SK-N-SH treated with all-trans-retinoic acid at 6 μM for 48 hours (cell line): ENCODE results near the gene DNMBP.

Experiments
- ARNTL ChIP-seq: fragments of 450-650 bp; formaldehyde crosslinking; IDR thresholded peaks from 2 replicates; pipeline ENCODE4 v1.5.0; 2020; ENCODE audit warnings: low read depth, mild to moderate bottlenecking, moderate library complexity, borderline replicate concordance
- CSDC2 ChIP-seq: fragments of 250-450 bp; sonication (Bioruptor Pico); IDR thresholded peaks from 2 replicates; pipeline ENCODE4 v1.5.0; 2020; ENCODE audit warnings: mild to moderate bottlenecking, moderate library complexity
- PATZ1 ChIP-seq: fragments of 250-450 bp; sonication (Bioruptor Pico); IDR thresholded peaks from 2 replicates; pipeline ENCODE4 v1.8.0; 2020; ENCODE audit warnings: mild to moderate bottlenecking, moderate library complexity, borderline replicate concordance
- POU6F1 ChIP-seq: fragments of 250-450 bp; sonication (Bioruptor Pico); IDR thresholded peaks from 2 replicates; pipeline ENCODE4 v1.8.0; 2021; ENCODE audit warnings: low read depth, mild to moderate bottlenecking, moderate library complexity, borderline replicate concordance
- ZNF565 ChIP-seq: fragments of 450-650 bp; formaldehyde crosslinking; conservative IDR thresholded peaks from 2 replicates; pipeline ENCODE4 v1.5.0; 2020; ENCODE audit warnings: low read depth, mild to moderate bottlenecking, moderate library complexity
- TF ChIP-seq, protein P1 (sequence below): fragments of 250-450 bp; sonication (Bioruptor Pico); IDR thresholded peaks from 2 replicates; pipeline ENCODE4 v1.5.1; 2020; ENCODE audit warnings: low read depth, mild to moderate bottlenecking, moderate library complexity

DNA sequence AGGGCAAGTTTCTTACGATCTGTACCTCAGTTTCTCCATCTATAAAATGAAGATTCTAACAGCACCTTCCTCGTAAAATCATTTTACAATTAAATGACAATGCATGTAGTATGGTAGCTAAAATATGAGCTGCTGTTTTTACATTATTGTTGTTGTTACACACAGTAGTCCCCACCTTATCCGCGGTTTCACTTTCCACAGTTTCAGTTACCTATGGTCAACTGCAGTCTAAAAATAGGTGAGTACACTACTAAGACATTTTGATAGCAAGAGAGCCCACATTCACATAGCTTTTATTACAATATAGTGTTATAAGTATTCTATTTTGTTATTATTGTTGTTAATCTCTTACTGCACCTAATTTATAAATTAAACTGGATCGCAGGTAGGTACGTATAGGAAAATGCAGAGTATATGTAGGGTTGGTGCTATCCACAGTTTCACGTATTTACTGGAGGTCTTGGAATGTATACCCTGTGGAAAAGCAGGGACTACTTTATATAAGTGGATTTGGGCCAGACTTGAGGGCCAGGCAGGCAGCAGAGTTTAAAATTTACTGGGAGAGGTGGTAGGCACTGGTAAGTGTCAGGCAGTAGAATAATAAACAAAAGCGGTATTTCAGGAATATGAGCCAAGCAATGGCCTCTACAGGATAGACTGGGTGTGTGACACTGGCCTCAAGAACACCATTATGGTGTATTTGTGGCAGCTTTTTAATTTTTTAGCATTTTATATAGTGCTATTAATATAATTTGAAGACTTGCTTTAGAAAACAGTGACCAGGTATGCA, 10.2 kb downstream of the DNMBP start:
- TF ChIP-seq ARNTL (no peak), ZNF565 (CRISPR knock-in tag) (no peak), CSDC2 (CRISPR knock-in tag) (no peak), PATZ1 (CRISPR knock-in tag) (no peak), POU6F1 (CRISPR knock-in tag) (no peak)
- TF ChIP-seq, protein P1, sequence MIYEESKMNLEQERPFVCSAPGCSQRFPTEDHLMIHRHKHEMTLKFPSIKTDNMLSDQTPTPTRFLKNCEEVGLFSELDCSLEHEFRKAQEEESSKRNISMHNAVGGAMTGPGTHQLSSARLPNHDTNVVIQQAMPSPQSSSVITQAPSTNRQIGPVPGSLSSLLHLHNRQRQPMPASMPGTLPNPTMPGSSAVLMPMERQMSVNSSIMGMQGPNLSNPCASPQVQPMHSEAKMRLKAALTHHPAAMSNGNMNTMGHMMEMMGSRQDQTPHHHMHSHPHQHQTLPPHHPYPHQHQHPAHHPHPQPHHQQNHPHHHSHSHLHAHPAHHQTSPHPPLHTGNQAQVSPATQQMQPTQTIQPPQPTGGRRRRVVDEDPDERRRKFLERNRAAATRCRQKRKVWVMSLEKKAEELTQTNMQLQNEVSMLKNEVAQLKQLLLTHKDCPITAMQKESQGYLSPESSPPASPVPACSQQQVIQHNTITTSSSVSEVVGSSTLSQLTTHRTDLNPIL = no peak
